HepG2 (cell line): ENCODE data around the gene IFT88. TPM values are rescaled to one million over a fixed set of nuclear protein-coding genes. Genes with fewer than 3 reads are reported as not detected.

Experiments
- ATAC-seq: fragments of 200-7000 bp; cut with Tn5 transposase; 3 replicates; pipeline ENCODE4 v1.9.1; 2020; ENCODE audit warnings: mild to moderate bottlenecking, moderate library complexity
- BruUV-seq: library from RNA; stranded (reverse); fragments of 400-500 nt; replicated peaks from 2 replicates; lab custom pipeline; 2021; lab: Mats Ljungman, UMichigan
- CTCF ChIA-PET: fragments of 300-600 bp; formaldehyde crosslinking; extraction: SDS; loops from one replicate; lab custom pipeline; 2021; ENCODE audit warnings: low total read pairs, inconsistent platforms, low intra/inter-chr PET ratio; lab: Yijun Ruan, JAX
- POLR2A ChIA-PET: fragments of 350-600 bp; sonication (Branson Sonifier 250); formaldehyde crosslinking; loops from one replicate; lab custom pipeline; 2020; ENCODE audit warnings: antibody characterized with exemption, inconsistent platforms; lab: Yijun Ruan, JAX
- DNase-seq: peaks from one replicate; pipeline ENCODE4 v3.0.0-alpha.2; 2015; ENCODE audit warnings: low spot score
- FAIRE-seq: peaks from 3 replicates; lab custom pipeline; 2011; peaks lifted over from hg19 to GRCh38; lab: Jason Lieb, UNC
- H2AFZ ChIP-seq: one replicate; pipeline ENCODE4 v1.6.1; 2011; ENCODE audit warnings: low read length, inconsistent platforms
- H3K27ac ChIP-seq: fragments of 300-600 bp; 3 replicates; pipeline ENCODE4 v1.8.0; 2011; ENCODE audit warnings: mixed run types, mild to moderate bottlenecking, mixed read lengths, low read length, inconsistent platforms; ENCODE audit not compliant: insufficient read depth; ENCODE audit errors: extremely low read length
- H3K27me3 ChIP-seq, 2 experiments: fragments of 200-600 bp in 1 of 2; 2 replicates in 1 of 2; 3 replicates in 1 of 2; pipeline versions ENCODE4 v1.6.0 to v1.8.0; 2011; ENCODE audit warnings: low read length in 2 of 2, mild to moderate bottlenecking in 2 of 2, moderate library complexity in 2 of 2, inconsistent platforms in 1 of 2; ENCODE audit not compliant: insufficient read depth in 2 of 2, control insufficient read depth in 1 of 2
- H3K36me3 ChIP-seq, 2 experiments: fragments of 200-600 bp in 1 of 2; replicated peaks in 1 of 2; 2 replicates in 1 of 2; 3 replicates in 1 of 2; pipeline versions ENCODE4 v1.5.1 to v1.8.0; 2011; ENCODE audit warnings: low read length in 2 of 2, inconsistent platforms in 1 of 2; ENCODE audit not compliant: insufficient read depth in 2 of 2, control insufficient read depth in 1 of 2
- H3K4me1 ChIP-seq: 2 replicates; pipeline ENCODE4 v1.5.1; 2012; ENCODE audit warnings: low read length, inconsistent platforms; ENCODE audit not compliant: insufficient read depth
- H3K4me2 ChIP-seq: 2 replicates; pipeline ENCODE4 v1.6.0; 2011; ENCODE audit warnings: low read depth, low read length, inconsistent platforms
- H3K4me3 ChIP-seq, 3 experiments: fragments of 200-600 bp in 1 of 3; sonication (generic), shearing (Covaris generic) in 1 of 3; replicated peaks in 1 of 3; 2 replicates each; pipeline ENCODE4 v1.5.1; 2011 to 2016; ENCODE audit warnings: low read length in 3 of 3, inconsistent platforms in 2 of 3, low read depth in 2 of 3, mild to moderate bottlenecking in 2 of 3, control low read depth in 1 of 3, mixed read lengths in 1 of 3; ENCODE audit not compliant: insufficient read depth in 1 of 3
- H3K79me2 ChIP-seq: one replicate; pipeline ENCODE4 v1.6.1; 2011; ENCODE audit warnings: low read length, inconsistent platforms; ENCODE audit not compliant: insufficient read depth
- H3K9ac ChIP-seq: 2 replicates; pipeline ENCODE4 v1.6.0; 2011; ENCODE audit warnings: mild to moderate bottlenecking, low read depth, low read length, inconsistent platforms; ENCODE audit not compliant: insufficient read depth
- H3K9me3 ChIP-seq: 2 replicates; pipeline ENCODE4 v1.5.1; 2012; ENCODE audit warnings: mild to moderate bottlenecking, low read length
- H4K20me1 ChIP-seq: 2 replicates; pipeline ENCODE4 v1.6.0; 2011; ENCODE audit warnings: inconsistent platforms, mild to moderate bottlenecking, low read length, moderate library complexity; ENCODE audit not compliant: insufficient read depth
- GLMP ChIP-seq: sonication (generic); formaldehyde crosslinking; IDR thresholded peaks from 2 replicates; pipeline ENCODE4 v1.9.0; 2021; ENCODE audit warnings: missing genetic modification reagents, mild to moderate bottlenecking, borderline replicate concordance
- HNRNPK ChIP-seq: fragments of 200-400 bp; formaldehyde crosslinking; IDR thresholded peaks from 2 replicates; pipeline ENCODE4 v1.6.1; 2018; ENCODE audit warnings: low read length, low read depth, moderate library complexity, mild to moderate bottlenecking; ENCODE audit not compliant: poor library complexity, severe bottlenecking
- KLF11 ChIP-seq: IDR thresholded peaks from 2 replicates; pipeline ENCODE4 v1.6.1; 2016; ENCODE audit warnings: missing compliant biosample characterization
- PRDM10 ChIP-seq: sonication (generic); formaldehyde crosslinking; IDR thresholded peaks from 2 replicates; pipeline ENCODE4 v1.4.0; 2020; ENCODE audit warnings: low read depth, missing genetic modification reagents
- ZNF652 ChIP-seq: IDR thresholded peaks from 2 replicates; pipeline ENCODE4 v1.6.1; 2016; ENCODE audit warnings: low read depth, borderline replicate concordance
- ZSCAN21 ChIP-seq: sonication (generic); formaldehyde crosslinking; IDR thresholded peaks from 2 replicates; pipeline ENCODE4 v1.8.0; 2022; ENCODE audit warnings: mild to moderate bottlenecking, missing genetic modification reagents, moderate library complexity, borderline replicate concordance
- WGBS: methylation state at CpG from one replicate; pipeline ENCODE4 v1.1.6; 2017; ENCODE audit warnings: low lambda C conversion rate; 5-methylcytosine and 5-hydroxymethylcytosine counted together
- in situ Hi-C: cut with HindIII; loops from 2 replicates; pipeline ENCODE4 v1.10.0; 2017; ENCODE audit warnings: low pct_unique_long_range_greater_than_20kb; ENCODE audit not compliant: extremely low pct_ligation_motif_present
- intact Hi-C: fragments of 100-400 bp; cut with micrococcal nuclease; formaldehyde crosslinking; loops from one replicate; pipeline ENCODE4 v1.10.0; 2022; ENCODE audit not compliant: unreplicated experiment
- polyA plus RNA-seq, 8 experiments: library from polyadenylated mRNA; depleted of rRNA in 3 of 8; stranded (reverse) in 7 of 8; unstranded in 1 of 8; fragments of >200 nt; fragmentation: Illumina TruSeq in 4 of 8; extraction: Trizol in 4 of 8; gene quantifications; 2 replicates each; pipeline versions ENCODE4 v1.2.1 to v1.2.3, GENCODE V29; 2011 to 2016; ENCODE audit warnings: low read depth in 4 of 8, missing spikeins in 1 of 8, mixed read lengths in 1 of 8; ENCODE audit not compliant: insufficient read depth in 1 of 8
- total RNA-seq, 5 experiments: library from RNA; depleted of rRNA; stranded (reverse); fragments of >200 nt; fragmentation: Illumina TruSeq; extraction: Trizol; gene quantifications; 2 replicates each; pipeline ENCODE4 v1.2.3, GENCODE V29; 2016; ENCODE audit warnings: low read depth in 1 of 5
- TF ChIP-seq, protein P1 (sequence below): sonication (generic); formaldehyde crosslinking; IDR thresholded peaks from 2 replicates; pipeline ENCODE4 v1.4.0; 2020; ENCODE audit warnings: missing genetic modification reagents, borderline replicate concordance

Gene IFT88
- total and polyA plus RNA-seq, 2 of the 13 experiments (the other 11 are each of a cell fraction or from before 2014, with no cell fraction given) = 8.4 to 19.9 TPM

- TF ChIP-seq PRDM10 = no peak
- TF ChIP-seq, all 625 proteins: peak for 0
Observed at GRCh38 chr13:20592606-20593005, 25.6 kb downstream of the IFT88 start (continued).

GRCh38 chr13:20594280-20594679 lies 27.3 kb downstream of the IFT88 start:
- H3K27me3 ChIP-seq = no peaks in the 10 kb centered on the region
- no peaks in the 10 kb centered on the region for H3K9me3 ChIP-seq
- intact Hi-C loops = no loop called here
- no peaks in the 10 kb centered on the region for H3K79me2 ChIP-seq
- CTCF ChIA-PET = no interaction called here
- POLR2A ChIA-PET = no interaction called here
- no peak for DNase-seq
- in situ Hi-C loops = no loop called here
- peaks cover under 1 to 14% of the 10 kb centered on the region in 2 experiments; a peak in 3 of 5 replicates for H3K36me3 ChIP-seq
- FAIRE-seq = no peak
- TF ChIP-seq HNRNPK (no peak), GLMP (no peak), ZSCAN21 (no peak), ZNF652 (CRISPR knock-in tag) (no peak), KLF11 (CRISPR knock-in tag) (no peak)
- TF ChIP-seq, protein P1, sequence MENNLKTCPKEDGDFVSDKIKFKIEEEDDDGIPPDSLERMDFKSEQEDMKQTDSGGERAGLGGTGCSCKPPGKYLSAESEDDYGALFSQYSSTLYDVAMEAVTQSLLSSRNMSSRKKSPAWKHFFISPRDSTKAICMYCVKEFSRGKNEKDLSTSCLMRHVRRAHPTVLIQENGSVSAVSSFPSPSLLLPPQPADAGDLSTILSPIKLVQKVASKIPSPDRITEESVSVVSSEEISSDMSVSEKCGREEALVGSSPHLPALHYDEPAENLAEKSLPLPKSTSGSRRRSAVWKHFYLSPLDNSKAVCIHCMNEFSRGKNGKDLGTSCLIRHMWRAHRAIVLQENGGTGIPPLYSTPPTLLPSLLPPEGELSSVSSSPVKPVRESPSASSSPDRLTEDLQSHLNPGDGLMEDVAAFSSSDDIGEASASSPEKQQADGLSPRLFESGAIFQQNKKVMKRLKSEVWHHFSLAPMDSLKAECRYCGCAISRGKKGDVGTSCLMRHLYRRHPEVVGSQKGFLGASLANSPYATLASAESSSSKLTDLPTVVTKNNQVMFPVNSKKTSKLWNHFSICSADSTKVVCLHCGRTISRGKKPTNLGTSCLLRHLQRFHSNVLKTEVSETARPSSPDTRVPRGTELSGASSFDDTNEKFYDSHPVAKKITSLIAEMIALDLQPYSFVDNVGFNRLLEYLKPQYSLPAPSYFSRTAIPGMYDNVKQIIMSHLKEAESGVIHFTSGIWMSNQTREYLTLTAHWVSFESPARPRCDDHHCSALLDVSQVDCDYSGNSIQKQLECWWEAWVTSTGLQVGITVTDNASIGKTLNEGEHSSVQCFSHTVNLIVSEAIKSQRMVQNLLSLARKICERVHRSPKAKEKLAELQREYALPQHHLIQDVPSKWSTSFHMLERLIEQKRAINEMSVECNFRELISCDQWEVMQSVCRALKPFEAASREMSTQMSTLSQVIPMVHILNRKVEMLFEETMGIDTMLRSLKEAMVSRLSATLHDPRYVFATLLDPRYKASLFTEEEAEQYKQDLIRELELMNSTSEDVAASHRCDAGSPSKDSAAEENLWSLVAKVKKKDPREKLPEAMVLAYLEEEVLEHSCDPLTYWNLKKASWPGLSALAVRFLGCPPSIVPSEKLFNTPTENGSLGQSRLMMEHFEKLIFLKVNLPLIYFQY = no peak
- BruUV-seq = no TSS peak
- no peaks in the 10 kb centered on the region for H4K20me1 ChIP-seq
- 96% methylated on average over 2 of the region's 2 CpGs for WGBS
- H3K9ac ChIP-seq = no peak overlapping the region
- H3K4me3 ChIP-seq = no peak overlapping the region
- no peaks in the 10 kb centered on the region for H3K4me1 ChIP-seq
- no peak for ATAC-seq
- no peak overlapping the region for H2AFZ ChIP-seq
- H3K27ac ChIP-seq = no peak overlapping the region
- no peak overlapping the region for H3K4me2 ChIP-seq
